Activated CD8-positive, alpha-beta T cell treated with anti-CD3 and anti-CD28 coated beads for 36 hours (primary cell): ENCODE data around the gene RNF167. TPM values are rescaled to one million over a fixed set of nuclear protein-coding genes. Genes with fewer than 3 reads are reported as not detected.

Experiments
- ATAC-seq: fragments of 200-7000 bp; cut with Tn5 transposase; one replicate; pipeline ENCODE4 v1.10.0; 2021; ENCODE audit warnings: mild to moderate bottlenecking, moderate library complexity
- CTCF ChIA-PET: fragments of 350-600 bp; sonication (Branson Sonifier 250); formaldehyde crosslinking; loops from one replicate; lab custom pipeline; 2021; ENCODE audit warnings: antibody characterized with exemption; lab: Charles Lee
- POLR2A ChIA-PET: fragments of 350-600 bp; sonication (Branson Sonifier 250); formaldehyde crosslinking; loops from one replicate; lab custom pipeline; 2021; ENCODE audit warnings: antibody characterized with exemption; lab: Charles Lee
- DNase-seq: peaks from one replicate; pipeline ENCODE4 v3.0.0-alpha.2; 2020
- H3K27ac Mint-ChIP-seq: one replicate; pipeline ENCODE4 v1.8.0; 2021; ENCODE audit warnings: mild to moderate bottlenecking, mixed read lengths
- H3K27me3 Mint-ChIP-seq: one replicate; pipeline ENCODE4 v1.8.0; 2021; ENCODE audit warnings: mixed read lengths
- H3K36me3 Mint-ChIP-seq: one replicate; pipeline ENCODE4 v1.8.0; 2021; ENCODE audit warnings: low read depth, mixed read lengths
- H3K4me1 Mint-ChIP-seq: one replicate; pipeline ENCODE4 v1.8.0; 2021; ENCODE audit warnings: low read depth, mixed read lengths
- H3K4me3 Mint-ChIP-seq: one replicate; pipeline ENCODE4 v1.8.0; 2021; ENCODE audit warnings: mild to moderate bottlenecking, moderate library complexity, mixed read lengths
- H3K9me3 Mint-ChIP-seq: one replicate; pipeline ENCODE4 v1.8.0; 2021; ENCODE audit warnings: mixed read lengths
- intact Hi-C: fragments of 100-400 bp; cut with micrococcal nuclease; formaldehyde crosslinking; loops from one replicate; pipeline ENCODE4 v1.10.0; 2022
- total RNA-seq, 2 experiments: library from RNA; stranded (reverse); gene quantifications; one replicate each; pipeline ENCODE4 v1.2.3, GENCODE V29; 2021
- TF ChIP-seq, protein P1 (sequence below): fragments of 200-600 bp; IDR thresholded peaks from one replicate; pipeline ENCODE4 v1.8.0; 2022; ENCODE audit warnings: antibody characterized with exemption, mild to moderate bottlenecking

RNF167 gene
- total RNA-seq, 2 experiments from 2014 or later = 144 to 152 TPM

DNA sequence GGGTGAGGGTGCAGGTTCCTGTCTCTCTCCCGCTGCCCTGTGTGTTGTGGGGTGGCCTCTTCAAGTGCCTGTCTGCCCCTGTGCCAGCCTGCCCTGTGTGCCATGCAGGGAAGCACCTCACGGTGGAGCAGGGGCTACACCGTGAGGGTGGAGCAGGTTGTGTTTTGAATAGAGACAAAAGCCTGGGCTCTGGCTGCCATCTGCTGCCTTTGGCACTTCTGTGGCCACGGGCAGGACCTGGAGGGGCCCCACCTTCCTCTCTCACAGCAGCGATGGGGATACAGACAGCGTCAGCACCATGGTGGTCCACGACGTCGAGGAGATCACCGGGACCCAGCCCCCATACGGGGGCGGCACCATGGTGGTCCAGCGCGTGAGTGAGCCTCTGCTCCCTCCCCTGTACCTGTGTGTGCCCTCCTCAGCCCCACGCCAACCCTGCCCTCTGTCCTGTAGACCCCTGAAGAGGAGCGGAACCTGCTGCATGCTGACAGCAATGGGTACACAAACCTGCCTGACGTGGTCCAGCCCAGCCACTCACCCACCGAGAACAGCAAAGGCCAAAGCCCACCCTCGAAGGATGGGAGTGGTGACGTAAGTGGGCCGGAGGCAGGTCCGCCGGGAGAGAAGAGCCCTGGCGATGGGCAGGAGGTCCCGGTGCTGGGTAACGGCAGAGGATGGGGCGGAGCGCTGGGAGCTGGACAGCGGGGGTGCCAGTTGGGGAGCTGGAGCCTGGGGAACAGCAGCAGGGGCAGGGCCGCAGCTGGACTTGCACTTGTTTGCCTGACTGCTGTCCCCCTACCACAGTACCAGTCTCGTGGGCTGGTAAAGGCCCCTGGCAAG lies 46.1 kb upstream of the RNF167 start:
- Mint-ChIP-seq H3K36me3 (peaks cover 13% of the 10 kb centered on the region), H3K9me3 (no peaks in the 10 kb centered on the region), H3K27me3 (no peaks in the 10 kb centered on the region), H3K4me1 (peaks cover 4% of the 10 kb centered on the region), H3K4me3 (no peak overlapping the region), H3K27ac (no peak overlapping the region)
- TF ChIP-seq, protein P1, sequence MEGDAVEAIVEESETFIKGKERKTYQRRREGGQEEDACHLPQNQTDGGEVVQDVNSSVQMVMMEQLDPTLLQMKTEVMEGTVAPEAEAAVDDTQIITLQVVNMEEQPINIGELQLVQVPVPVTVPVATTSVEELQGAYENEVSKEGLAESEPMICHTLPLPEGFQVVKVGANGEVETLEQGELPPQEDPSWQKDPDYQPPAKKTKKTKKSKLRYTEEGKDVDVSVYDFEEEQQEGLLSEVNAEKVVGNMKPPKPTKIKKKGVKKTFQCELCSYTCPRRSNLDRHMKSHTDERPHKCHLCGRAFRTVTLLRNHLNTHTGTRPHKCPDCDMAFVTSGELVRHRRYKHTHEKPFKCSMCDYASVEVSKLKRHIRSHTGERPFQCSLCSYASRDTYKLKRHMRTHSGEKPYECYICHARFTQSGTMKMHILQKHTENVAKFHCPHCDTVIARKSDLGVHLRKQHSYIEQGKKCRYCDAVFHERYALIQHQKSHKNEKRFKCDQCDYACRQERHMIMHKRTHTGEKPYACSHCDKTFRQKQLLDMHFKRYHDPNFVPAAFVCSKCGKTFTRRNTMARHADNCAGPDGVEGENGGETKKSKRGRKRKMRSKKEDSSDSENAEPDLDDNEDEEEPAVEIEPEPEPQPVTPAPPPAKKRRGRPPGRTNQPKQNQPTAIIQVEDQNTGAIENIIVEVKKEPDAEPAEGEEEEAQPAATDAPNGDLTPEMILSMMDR = no peak
- intact Hi-C loops = no loop called here
- POLR2A ChIA-PET = no interaction called here
- CTCF ChIA-PET = interaction anchor here (0.9 kb wide), 1 partner anchor 108 kb away, joined by 3 read pairs; the partner anchor contains the start of gene VMO1
- DNase-seq (no peak), ATAC-seq (no peak)

DNA sequence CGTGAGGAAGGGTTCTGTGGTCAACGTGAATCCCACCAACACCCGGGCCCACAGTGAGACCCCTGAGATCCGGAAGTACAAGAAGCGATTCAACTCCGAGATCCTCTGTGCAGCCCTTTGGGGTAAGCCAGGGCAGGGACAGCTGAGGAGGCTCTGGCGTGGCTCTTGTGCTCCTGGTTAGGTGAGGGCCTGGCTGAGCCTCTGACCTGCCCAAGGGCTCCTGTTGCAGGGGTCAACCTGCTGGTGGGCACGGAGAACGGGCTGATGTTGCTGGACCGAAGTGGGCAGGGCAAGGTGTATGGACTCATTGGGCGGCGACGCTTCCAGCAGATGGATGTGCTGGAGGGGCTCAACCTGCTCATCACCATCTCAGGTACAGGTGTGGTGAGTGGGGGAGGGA lies 44.9 kb upstream of the RNF167 start:
- intact Hi-C loops = no loop called here
- H3K27me3 Mint-ChIP-seq = no peaks in the 10 kb centered on the region
- CTCF ChIA-PET = interaction anchor here (0.7 kb wide), 1 partner anchor 105 kb away, joined by 3 read pairs; no protein-coding TSS in a partner anchor

DNA sequence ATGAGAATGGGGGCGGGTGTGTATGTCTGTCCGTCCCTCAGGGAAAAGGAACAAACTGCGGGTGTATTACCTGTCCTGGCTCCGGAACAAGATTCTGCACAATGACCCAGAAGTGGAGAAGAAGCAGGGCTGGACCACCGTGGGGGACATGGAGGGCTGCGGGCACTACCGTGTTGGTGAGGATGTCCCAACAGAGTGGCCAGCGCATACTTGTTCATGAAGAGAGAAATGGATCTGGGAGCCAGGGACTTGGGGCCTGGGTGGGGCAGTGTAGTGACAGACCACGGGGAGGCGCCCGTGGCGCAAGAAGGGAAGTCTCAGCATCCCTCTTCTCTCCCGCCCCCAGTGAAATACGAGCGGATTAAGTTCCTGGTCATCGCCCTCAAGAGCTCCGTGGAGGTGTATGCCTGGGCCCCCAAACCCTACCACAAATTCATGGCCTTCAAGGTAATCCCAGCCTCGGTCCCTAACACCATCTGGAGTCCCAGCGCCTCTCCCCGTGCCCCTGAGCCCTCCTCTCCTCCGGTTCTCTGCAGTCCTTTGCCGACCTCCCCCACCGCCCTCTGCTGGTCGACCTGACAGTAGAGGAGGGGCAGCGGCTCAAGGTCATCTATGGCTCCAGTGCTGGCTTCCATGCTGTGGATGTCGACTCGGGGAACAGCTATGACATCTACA lies 44.3 kb upstream of the RNF167 start:
- Mint-ChIP-seq H3K9me3 (no peaks in the 10 kb centered on the region), H3K27me3 (no peaks in the 10 kb centered on the region), H3K4me1 (peaks cover 7% of the 10 kb centered on the region), H3K4me3 (no peak overlapping the region), H3K36me3 (peaks cover 12% of the 10 kb centered on the region), H3K27ac (no peak overlapping the region)
- ATAC-seq (no peak), DNase-seq (no peak)
- ChIA-PET POLR2A (interaction anchor here (0.5 to 1.1 kb wide), 2 partner anchors 109 to 237 kb away, joined by 3 read pairs; no protein-coding TSS in a partner anchor), CTCF (interaction anchor here (1.5 kb wide), 1 partner anchor 13 kb away, joined by 3 read pairs; no protein-coding TSS in a partner anchor)
- TF ChIP-seq, protein P1 = no peak
- intact Hi-C loops = no loop called here

More for the DNA sequence above, 44.9 kb upstream of the RNF167 start:
- H3K9me3 Mint-ChIP-seq = no peaks in the 10 kb centered on the region
- peaks cover 4% of the 10 kb centered on the region for H3K4me1 Mint-ChIP-seq
- TF ChIP-seq, protein P1 = no peak
- ATAC-seq (no peak), DNase-seq (no peak)
- no peak overlapping the region for H3K27ac Mint-ChIP-seq
- no peak overlapping the region for H3K4me3 Mint-ChIP-seq
- POLR2A ChIA-PET = interaction anchor here (1.1 kb wide), 1 partner anchor 108 kb away, joined by 3 read pairs; no protein-coding TSS in a partner anchor
- peaks cover 12% of the 10 kb centered on the region for H3K36me3 Mint-ChIP-seq

DNA sequence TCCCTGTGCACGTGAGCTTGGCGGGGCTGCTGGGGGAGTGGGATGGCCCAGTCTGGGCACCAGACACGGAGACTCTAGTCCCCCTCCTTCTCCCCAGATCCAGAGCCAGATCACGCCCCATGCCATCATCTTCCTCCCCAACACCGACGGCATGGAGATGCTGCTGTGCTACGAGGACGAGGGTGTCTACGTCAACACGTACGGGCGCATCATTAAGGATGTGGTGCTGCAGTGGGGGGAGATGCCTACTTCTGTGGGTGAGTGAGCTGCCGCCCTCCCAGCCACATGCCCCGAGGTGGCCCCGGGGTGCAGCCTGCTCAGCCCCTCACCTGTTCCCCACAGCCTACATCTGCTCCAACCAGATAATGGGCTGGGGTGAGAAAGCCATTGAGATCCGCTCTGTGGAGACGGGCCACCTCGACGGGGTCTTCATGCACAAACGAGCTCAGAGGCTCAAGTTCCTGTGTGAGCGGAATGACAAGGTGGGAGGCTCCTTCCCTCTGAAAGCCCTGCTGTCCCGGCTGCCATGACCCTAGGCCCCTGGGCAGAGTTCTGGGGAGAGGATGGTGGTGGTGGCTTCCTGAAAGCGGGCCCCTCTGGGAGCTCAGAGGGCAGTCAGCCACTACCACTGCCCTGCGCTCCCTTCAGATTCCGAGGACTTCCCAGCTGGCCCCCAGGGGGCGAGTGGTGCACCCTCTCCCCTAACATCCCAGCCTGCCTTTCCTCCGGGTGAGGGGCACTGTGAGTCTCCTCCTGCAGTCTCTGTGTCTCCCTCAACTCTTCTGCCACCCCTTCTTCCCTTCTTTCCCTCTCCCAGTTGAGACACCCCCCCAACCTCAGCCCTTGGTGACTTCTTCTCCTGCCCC lies 43.5 kb upstream of the RNF167 start:
- ATAC-seq (no peak), DNase-seq (no peak)
- intact Hi-C loops = no loop called here
- no peaks in the 10 kb centered on the region for H3K9me3 Mint-ChIP-seq
- peaks cover 8% of the 10 kb centered on the region for H3K4me1 Mint-ChIP-seq
- no peak overlapping the region for H3K4me3 Mint-ChIP-seq
- H3K27me3 Mint-ChIP-seq = no peaks in the 10 kb centered on the region
- POLR2A ChIA-PET = interaction anchor here (0.5 to 0.7 kb wide), 2 partner anchors 193 to 238 kb away, joined by 3 to 4 read pairs; partner anchors contain the start of gene PELP1
- H3K36me3 Mint-ChIP-seq = peaks cover 17% of the 10 kb centered on the region
- CTCF ChIA-PET = interaction anchor here (1.3 to 1.5 kb wide), 2 partner anchors 12 to 107 kb away, joined by 3 to 4 read pairs; no protein-coding TSS in a partner anchor
- TF ChIP-seq, protein P1 = no peak
- no peak overlapping the region for H3K27ac Mint-ChIP-seq
